GM12801 (cell line): Measurements from ENCODE around the gene PILRB.

ENCODE experiments used
- TF ChIP-seq, protein P1 (sequence below): IDR thresholded peaks from one replicate; pipeline ENCODE4 v1.5.1; 2011; ENCODE audit warnings: control low read depth; ENCODE audit not compliant: insufficient read length; ENCODE audit errors: extremely low read depth

PILRB gene

GRCh38 chr7:100353685-100354330, 4.1 kb upstream of the PILRB start:
- TF ChIP-seq, protein P1, sequence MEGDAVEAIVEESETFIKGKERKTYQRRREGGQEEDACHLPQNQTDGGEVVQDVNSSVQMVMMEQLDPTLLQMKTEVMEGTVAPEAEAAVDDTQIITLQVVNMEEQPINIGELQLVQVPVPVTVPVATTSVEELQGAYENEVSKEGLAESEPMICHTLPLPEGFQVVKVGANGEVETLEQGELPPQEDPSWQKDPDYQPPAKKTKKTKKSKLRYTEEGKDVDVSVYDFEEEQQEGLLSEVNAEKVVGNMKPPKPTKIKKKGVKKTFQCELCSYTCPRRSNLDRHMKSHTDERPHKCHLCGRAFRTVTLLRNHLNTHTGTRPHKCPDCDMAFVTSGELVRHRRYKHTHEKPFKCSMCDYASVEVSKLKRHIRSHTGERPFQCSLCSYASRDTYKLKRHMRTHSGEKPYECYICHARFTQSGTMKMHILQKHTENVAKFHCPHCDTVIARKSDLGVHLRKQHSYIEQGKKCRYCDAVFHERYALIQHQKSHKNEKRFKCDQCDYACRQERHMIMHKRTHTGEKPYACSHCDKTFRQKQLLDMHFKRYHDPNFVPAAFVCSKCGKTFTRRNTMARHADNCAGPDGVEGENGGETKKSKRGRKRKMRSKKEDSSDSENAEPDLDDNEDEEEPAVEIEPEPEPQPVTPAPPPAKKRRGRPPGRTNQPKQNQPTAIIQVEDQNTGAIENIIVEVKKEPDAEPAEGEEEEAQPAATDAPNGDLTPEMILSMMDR: no peak

DNA sequence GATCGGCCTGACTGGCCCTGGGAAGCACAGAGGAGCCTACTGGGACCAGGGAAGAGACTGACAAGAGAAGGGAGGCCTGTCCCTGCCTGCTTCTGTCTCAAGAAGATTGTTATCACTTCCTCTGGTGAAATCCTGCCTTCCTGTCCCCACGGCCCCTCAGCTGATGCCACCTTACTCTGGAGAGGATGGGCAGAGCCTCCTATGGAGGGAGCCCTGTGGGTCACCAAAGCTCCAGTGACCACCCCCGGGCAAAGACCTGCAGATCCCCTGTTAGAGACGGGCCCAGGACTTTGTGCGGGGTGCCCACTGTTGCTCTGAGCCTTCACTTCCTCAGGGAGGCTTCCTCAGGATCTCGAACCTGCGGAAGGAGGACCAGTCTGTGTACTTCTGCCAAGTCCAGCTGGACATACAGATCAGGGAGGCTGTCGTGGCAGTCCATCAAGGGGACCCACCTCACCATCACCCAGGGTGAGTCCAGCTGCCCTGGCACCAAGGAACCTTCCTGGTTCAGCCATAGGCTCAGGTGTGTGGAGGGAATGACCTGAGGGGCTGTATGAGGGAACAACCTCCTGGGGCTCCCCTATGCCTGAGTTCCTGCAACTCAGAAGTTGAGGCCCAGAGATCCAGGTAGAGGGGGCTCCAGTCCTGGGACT, 1.4 kb upstream of the PILRB start:
- TF ChIP-seq, protein P1: no peak

DNA sequence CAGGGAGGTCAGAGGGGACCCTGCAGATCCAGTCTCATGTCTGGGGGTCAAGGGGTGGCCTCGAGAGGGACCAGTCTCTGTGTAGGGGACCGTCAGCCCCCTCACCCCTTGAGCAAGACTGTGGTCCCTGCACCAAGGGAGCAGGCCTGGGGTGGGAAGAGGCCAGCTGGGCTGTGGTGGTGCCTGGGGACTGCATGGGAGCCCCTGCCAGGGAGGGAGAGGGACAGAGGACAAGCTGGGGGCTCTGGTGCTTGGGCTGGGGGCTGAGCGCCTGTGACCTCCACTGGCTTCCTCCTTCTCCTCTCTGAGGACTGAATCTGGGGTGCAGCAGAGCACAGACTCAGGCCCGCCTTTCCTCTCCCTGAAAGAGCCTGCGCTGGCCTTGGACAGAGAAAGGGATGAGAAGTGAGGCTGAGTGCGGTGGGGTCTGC, 771 bp upstream of the PILRB start:
- TF ChIP-seq, protein P1: no peak

DNA sequence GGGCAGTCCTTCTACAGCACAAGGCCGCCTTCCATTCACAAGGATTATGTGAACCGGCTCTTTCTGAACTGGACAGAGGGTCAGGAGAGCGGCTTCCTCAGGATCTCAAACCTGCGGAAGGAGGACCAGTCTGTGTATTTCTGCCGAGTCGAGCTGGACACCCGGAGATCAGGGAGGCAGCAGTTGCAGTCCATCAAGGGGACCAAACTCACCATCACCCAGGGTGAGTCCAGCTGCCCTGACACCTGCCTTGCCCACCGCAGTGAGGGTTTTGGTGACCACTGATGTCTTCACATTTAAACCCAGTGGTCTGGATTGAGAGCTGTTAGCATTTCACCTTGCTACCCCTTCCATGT, 918 bp downstream of the PILRB start:
- TF ChIP-seq, protein P1: no peak

DNA sequence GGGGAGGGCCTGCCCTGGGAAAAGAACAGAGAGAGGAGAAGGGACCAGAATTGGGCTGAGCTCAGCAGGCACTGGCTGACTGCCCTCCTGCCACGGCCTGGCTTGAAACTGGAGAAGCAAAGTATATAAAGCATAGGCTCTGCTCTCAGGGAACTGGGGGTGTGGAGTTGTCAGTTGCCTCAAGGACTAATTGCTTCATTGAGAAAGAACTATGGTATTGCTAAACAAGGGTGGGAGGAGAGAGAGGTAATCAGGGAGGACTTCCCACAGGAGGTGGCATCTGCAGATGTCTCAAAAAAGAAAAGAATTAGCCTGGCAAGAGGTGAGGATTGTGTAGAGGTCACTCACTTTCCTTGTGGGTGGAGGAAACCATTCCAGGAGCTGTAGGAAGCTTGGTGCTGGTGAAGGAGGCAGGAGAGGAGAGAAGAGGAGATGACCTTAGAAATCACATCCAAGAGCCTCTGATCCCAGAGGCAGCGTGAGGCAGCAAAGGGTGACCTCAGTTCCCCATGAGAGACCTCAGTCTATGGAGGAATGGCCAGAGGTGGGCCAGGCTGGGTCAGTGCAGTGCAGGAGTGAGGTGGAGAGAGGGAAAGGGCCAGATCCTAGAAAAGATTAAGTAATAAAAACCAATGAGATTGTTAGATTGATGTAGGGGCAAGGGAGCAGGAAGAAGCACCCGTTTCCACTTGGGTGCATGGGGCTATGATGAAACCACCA, 2.4 kb downstream of the PILRB start:
- TF ChIP-seq, protein P1: no peak

GRCh38 chr7:100363098-100363497, 5.2 kb downstream of the PILRB start:
- TF ChIP-seq, protein P1: no peak

DNA sequence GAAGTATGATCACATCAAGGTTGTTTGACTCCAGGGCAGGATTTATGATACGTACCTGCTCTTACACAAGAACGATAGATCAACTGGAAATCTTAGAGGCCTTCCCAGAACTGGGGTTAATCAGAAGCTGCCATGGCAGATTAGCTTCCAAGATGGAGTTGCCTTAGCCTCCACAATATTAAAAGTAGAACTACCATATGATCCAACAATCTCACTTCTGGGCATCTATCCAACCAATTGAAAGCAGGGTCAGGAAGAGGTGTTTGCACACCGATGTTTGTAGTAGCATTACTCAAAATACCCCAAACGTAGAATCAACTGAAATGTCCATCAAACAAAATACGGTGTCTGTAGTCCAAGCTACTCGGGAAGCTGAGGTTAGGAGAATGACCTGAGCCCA, 6.6 kb downstream of the PILRB start:
- TF ChIP-seq, protein P1: no peak
